NCI-H2196 treated with DMSO at 0.1 percent for 48 hours (cell line): ENCODE results near the gene TPK1.
"Not testable (repeated sequence)": the region's sequence is repeated elsewhere in the genome, so short reads cannot be mapped to it uniquely, and the experiment has no call there.

ENCODE experiments used
- DNase-seq: peaks from one replicate; lab custom pipeline; 2025; ENCODE audit not compliant: unreplicated experiment; lab: John Stamatoyannopoulos, UW

TPK1 gene

DNA sequence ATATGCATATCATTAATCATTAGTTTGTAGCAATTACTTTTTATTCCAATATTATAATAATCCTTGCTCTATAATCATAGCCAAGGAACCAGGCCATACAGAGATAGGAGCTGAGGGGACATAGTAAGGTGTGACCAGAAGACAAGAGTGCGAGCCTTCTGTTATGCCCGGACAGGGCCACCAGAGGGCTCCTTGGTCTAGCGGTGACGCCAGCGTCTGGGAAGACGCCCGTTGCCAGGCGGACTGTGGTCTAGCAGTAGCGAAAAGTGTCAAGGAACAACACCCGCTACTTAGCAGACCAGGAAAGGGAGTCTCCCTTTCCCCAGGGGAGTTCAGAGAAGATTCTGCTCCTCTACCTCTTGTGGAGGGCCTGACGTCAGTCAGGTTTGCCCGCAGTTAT lies 109.0 kb downstream of the TPK1 start:
- DNase-seq = not testable (repeated sequence)

DNA sequence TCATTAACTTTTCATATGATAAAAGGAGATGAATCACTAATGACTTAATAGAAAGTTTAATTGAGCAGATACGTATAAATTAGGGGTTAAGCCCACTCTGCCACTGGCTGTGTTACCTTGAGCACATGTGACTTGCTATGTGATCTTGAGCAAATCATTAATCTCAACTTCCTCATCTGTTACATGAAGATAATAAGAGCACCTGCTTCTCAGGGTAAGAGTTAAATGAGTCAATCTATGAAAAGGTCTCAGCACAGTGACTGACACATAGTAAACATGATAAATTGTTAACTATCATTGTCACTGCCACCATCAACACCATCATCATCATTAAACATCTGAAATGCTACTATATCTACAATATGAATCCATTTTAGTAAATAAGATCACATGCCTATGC lies 110.8 kb downstream of the TPK1 start:
- no peak for DNase-seq

GRCh38 chr7:144723301-144723700 lies 112.6 kb downstream of the TPK1 start:
- DNase-seq = no peak

DNA sequence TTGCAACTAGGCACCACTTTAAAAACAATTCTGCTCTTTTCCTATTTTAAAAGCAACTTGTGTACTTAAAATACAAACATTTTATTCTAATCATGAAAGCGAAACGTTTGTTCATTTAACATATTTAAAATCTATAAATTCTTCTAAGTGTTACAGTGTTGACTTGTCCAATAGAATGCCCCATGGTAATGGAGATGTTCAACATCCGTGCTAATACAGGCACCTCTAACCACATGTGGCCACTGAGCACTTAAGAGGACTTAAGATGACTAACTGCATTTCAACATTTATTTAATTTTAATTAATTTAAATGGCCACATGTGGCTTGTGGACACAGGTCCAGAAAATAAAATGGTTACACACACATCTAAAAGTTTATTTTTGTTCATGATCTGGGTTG lies 115.1 kb downstream of the TPK1 start:
- no peak for DNase-seq

- DNase-seq = no peak
These were observed 115.7 kb downstream of the TPK1 start for GRCh38 chr7:144720149-144720548.

GRCh38 chr7:144717720-144718119 lies 118.1 kb downstream of the TPK1 start:
- DNase-seq = no peak

DNA sequence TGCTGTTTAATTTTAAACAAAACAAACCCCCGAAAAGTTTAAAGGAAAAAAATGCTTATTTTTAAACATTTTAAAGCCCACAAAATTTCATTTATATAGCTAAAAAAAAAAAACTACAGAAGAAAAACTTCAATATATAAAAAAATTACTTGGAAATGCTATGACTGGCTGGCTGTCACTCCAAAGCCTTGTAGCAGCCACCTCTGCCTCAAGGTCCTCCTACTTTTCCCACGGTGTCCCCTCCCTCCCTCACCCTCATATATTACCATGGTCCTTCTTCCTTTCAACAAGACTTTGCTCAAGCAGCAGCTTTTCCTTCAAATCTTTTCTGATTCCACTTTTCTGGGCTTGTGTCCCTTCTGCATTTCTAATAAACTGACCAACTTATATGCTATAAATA lies 122.0 kb downstream of the TPK1 start:
- DNase-seq = no peak

DNA sequence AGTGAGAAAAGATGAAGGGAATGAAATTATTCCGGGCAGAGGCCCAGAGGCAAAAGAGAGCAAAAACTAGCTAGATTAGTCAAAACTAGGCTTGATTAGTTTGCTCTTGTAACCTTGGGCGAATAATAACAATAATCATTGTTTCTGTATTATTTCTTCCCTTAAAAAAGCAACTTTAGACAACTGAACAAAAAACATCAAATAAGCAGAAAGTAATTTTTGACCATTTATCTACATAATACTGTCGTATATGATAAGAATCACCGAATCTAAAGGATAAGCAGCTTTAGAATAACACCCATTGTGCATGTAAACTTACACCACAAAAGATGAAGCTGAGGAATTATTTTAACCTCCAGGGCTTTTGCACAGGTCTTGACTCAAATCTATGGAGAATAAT lies 125.1 kb downstream of the TPK1 start:
- DNase-seq = no peak

DNA sequence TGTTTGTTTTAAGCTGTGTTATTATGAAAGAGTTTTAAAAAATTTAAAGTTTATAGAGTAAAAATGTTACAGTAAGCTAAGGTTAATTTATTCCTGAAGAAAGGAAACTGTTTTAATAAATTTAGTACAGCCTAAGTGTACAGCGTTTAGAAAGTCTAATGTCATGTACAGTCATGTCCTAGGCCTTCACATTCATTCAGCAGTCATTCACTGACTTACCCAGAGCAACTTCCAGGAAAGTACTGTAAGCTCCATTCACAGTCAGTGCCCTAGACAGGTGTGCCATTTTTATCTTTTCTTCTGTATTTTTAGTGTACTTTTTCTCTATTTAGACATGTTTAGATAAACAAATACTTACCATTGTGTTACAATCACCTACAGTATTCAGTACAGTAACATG lies 126.8 kb downstream of the TPK1 start:
- no peak for DNase-seq

- no peak for DNase-seq
These were observed 144.6 kb downstream of the TPK1 start for GRCh38 chr7:144691240-144691639.

GRCh38 chr7:144682581-144683280 lies 153.1 kb downstream of the TPK1 start:
- no peak for DNase-seq

DNA sequence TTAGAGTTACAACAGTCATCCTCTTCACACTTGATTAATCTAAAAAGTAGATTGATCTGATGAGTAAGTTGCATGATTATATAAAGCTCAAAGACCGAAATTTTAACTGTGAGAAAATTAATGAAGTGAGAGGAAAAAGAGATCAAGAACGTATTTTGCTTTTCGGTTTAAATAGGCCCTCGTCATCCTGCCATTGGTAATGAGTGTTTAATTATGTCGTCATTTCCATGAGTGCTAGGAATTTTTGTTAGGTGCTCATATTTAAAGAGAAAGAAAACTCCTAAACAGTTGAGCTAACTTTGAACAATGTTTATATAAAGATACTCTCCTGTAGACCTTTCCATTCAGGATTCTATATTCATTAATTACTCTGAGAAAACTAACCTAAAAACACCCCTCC lies 159.4 kb downstream of the TPK1 start:
- DNase-seq = no peak

GRCh38 chr7:144674550-144674949 lies 161.3 kb downstream of the TPK1 start:
- DNase-seq = no peak

DNA sequence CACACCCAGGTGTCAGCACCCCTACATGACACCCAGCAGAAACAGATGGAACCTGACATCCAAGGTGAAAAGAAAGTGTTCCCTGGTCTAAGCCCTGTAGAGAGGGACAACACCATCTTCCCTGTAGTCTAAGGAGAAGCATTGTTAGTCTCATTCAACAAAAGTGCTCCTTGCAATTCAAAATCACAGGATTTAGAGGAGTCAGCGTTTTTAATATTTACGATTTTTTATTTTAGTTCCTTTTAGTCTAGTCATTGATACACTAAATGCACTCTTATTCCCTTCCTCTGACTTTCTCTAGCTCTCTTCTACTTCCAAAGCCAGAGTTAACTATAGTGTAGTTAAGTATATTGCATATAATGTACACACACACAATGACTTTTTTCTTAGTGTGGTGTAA lies 163.0 kb downstream of the TPK1 start:
- no peak for DNase-seq

- DNase-seq = no peak
These were observed 164.4 kb downstream of the TPK1 start for GRCh38 chr7:144671429-144671828.

DNA sequence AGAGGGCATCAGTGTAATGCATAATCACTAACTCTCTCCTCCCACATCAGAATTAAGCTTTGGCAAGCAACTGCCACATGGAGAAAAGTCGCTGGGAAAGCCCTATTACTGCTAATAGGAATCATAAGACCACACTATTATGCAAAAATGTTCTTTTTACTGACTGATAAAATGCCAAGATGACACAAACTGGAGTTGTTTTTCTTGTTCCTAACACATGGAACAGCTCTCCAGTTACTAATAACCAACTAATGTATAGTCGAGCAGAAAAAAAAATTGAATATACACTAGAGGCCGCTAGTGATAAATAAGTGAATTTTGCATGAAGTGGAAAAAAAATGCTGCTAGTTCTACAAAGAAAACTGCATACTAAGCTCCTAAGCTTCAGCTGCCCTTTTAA lies 165.6 kb downstream of the TPK1 start:
- DNase-seq = no peak

GRCh38 chr7:144668503-144668902 lies 167.3 kb downstream of the TPK1 start:
- DNase-seq = no peak

DNA sequence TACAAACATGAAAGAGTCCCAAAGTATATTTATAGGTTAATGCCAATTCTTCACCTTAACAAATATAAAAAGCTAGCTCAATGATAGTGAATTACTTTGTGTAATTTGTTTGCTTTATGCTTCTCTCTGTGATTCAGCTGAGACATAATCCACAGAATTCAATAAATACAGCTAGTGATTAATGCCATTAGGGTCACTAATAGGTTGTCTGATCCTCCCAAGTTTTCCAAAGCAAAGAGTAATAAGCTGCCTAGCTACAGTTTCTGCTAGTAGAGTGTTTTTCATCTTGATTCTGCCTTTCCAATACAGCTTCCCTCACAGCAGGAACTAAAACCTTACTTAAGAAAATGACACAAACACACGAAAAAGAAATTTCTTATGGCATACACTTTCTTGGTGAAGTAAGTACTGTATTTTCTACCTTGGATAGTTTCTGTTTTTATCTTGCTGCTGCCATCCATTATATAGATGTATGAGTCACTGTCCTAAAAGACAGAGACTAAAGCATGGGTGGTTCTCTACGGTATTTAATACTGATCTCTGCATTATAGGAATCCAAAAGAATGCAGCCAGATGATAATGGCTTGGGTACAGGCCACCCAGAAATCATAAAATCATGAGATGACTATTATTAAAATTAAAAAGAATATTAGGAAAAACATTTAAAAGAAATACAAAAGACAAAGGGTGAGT lies 170.0 kb downstream of the TPK1 start:
- DNase-seq = no peak

DNA sequence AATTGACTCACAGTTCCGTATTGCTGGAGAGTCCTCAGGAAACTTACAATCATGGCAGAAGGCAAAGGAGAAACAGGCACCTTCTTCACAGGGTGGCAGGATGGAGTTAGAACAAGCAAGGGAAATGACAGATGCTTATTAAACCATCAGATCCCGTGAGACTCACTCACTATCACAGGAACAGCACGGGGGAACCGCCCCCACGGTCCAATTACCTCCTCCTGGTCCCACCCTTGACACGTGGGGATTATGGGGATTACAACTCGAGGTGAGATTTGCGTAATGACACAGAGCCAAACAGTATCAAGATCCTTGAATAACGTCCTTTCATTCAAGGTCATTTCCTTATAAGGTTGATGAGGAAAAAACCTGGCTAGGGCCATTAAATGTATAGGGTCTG lies 176.6 kb downstream of the TPK1 start:
- no peak for DNase-seq

DNA sequence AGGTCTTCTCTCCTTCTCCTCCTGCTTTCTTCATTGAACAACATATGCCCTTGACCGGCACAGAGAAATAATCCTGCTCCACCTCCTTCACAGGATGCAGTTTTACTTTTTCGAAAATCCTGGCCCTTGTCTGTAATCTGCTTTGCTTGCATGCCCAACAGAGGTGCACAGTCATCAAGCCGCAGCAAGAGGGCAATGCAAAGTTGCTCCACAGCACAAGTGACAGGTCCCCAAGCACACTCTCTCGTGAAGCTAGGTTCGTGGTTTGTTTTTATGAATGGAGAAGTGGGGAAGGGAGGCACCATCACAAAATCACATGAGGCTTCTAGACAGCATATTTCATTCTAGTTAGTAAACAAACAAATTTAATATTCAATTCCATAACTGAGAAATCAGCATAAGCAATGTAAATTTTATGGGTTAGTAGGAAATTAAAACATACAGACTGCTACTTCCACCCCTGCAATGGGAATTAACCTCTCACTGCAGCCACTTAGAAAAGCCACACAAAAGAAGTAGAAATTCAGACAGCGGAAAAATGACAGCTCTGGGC lies 178.8 kb downstream of the TPK1 start:
- no peak for DNase-seq

GRCh38 chr7:144653449-144653848 lies 182.4 kb downstream of the TPK1 start:
- no peak for DNase-seq

- no peak for DNase-seq
These were observed 185.4 kb downstream of the TPK1 start for GRCh38 chr7:144650439-144650838.

GRCh38 chr7:144649120-144649519 lies 186.7 kb downstream of the TPK1 start:
- DNase-seq = no peak
